Mesenchymal stem cell (in vitro differentiated cells and primary cell): Measurements from ENCODE around the gene GKAP1.
A peak's percentile ranks its signal among the peaks of the same experiment; 100 is the strongest.
"Not testable (repeated sequence)": the region's sequence is repeated elsewhere in the genome, so short reads cannot be mapped to it uniquely, and the experiment has no call there.

Source experiments
- DNase-seq: peaks from one replicate; pipeline ENCODE4 v3.0.0-alpha.2; 2013
- H2AFZ ChIP-seq: one replicate; pipeline ENCODE4 v1.6.1; 2013; ENCODE audit warnings: low read depth, mild to moderate bottlenecking, control low read depth, inconsistent platforms, low read length, moderate library complexity
- H2AK5ac ChIP-seq: 2 replicates; pipeline ENCODE4 v1.6.1; 2013; ENCODE audit warnings: low read length, moderate library complexity, mild to moderate bottlenecking, inconsistent platforms; ENCODE audit not compliant: severe bottlenecking
- H2BK120ac ChIP-seq: one replicate; pipeline ENCODE4 v1.6.1; 2013; ENCODE audit warnings: low read depth, mild to moderate bottlenecking, inconsistent platforms, low read length, moderate library complexity
- H2BK12ac ChIP-seq, 2 experiments: one replicate each; pipeline ENCODE4 v1.6.1; 2013; ENCODE audit warnings: inconsistent platforms in 2 of 2, low read length in 2 of 2, mild to moderate bottlenecking in 2 of 2, moderate library complexity in 2 of 2, control low read depth in 1 of 2
- H2BK15ac ChIP-seq: one replicate; pipeline ENCODE4 v1.6.1; 2013; ENCODE audit warnings: mild to moderate bottlenecking, low read depth, inconsistent platforms; ENCODE audit not compliant: poor library complexity, severe bottlenecking
- H2BK5ac ChIP-seq: 2 replicates; pipeline ENCODE4 v1.6.1; 2013; ENCODE audit warnings: low read depth, mild to moderate bottlenecking, low read length, control low read depth, inconsistent platforms; ENCODE audit not compliant: poor library complexity, severe bottlenecking
- H3K14ac ChIP-seq, 2 experiments: one replicate each; pipeline ENCODE4 v1.6.1; 2013; ENCODE audit warnings: inconsistent platforms in 2 of 2, low read length in 2 of 2, control low read depth in 1 of 2, mild to moderate bottlenecking in 1 of 2, moderate library complexity in 1 of 2
- H3K18ac ChIP-seq, 2 experiments: one replicate each; pipeline ENCODE4 v1.6.1; 2013; ENCODE audit warnings: inconsistent platforms in 2 of 2, low read length in 2 of 2, control low read depth in 1 of 2, low read depth in 1 of 2, mild to moderate bottlenecking in 1 of 2
- H3K23ac ChIP-seq, 2 experiments: one replicate each; pipeline ENCODE4 v1.6.1; 2013; ENCODE audit warnings: inconsistent platforms in 2 of 2, low read length in 2 of 2, mild to moderate bottlenecking in 2 of 2, moderate library complexity in 2 of 2, control low read depth in 1 of 2
- H3K27ac ChIP-seq: 2 replicates; pipeline ENCODE4 v1.5.1; 2013; ENCODE audit warnings: mild to moderate bottlenecking, moderate library complexity, low read length, control low read depth, inconsistent platforms; ENCODE audit not compliant: poor library complexity, severe bottlenecking
- H3K27me3 ChIP-seq, 2 experiments: 2 replicates each; pipeline versions ENCODE4 v1.6.1 to v1.7.0; 2013; ENCODE audit warnings: low read length in 2 of 2, mild to moderate bottlenecking in 2 of 2, moderate library complexity in 2 of 2, control low read depth in 1 of 2, inconsistent platforms in 1 of 2; ENCODE audit not compliant: control insufficient read depth in 1 of 2, insufficient read depth in 1 of 2
- H3K36me3 ChIP-seq, 2 experiments: 2 replicates each; pipeline versions ENCODE4 v1.6.1 to v1.7.0; 2013; ENCODE audit warnings: low read length in 2 of 2, control low read depth in 1 of 2, inconsistent platforms in 1 of 2, low read depth in 1 of 2, mild to moderate bottlenecking in 1 of 2; ENCODE audit not compliant: insufficient read depth in 2 of 2, control insufficient read depth in 1 of 2
- H3K4ac ChIP-seq, 2 experiments: one replicate each; pipeline ENCODE4 v1.6.1; 2013; ENCODE audit warnings: inconsistent platforms in 2 of 2, low read length in 2 of 2, mild to moderate bottlenecking in 2 of 2, moderate library complexity in 2 of 2, control low read depth in 1 of 2, low read depth in 1 of 2
- H3K4me1 ChIP-seq: 2 replicates; pipeline ENCODE4 v1.6.1; 2013; ENCODE audit warnings: low read depth, low read length, control low read depth; ENCODE audit not compliant: control insufficient read depth, insufficient read depth
- H3K4me2 ChIP-seq: 2 replicates; pipeline ENCODE4 v1.6.1; 2013; ENCODE audit warnings: low read length, mild to moderate bottlenecking, inconsistent platforms; ENCODE audit not compliant: poor library complexity, severe bottlenecking
- H3K4me3 ChIP-seq, 2 experiments: 2 replicates each; pipeline versions ENCODE4 v1.5.1 to v1.7.0; 2013; ENCODE audit warnings: low read length in 2 of 2, mild to moderate bottlenecking in 2 of 2, control low read depth in 1 of 2, low read depth in 1 of 2; ENCODE audit not compliant: insufficient read depth in 1 of 2
- H3K79me1 ChIP-seq: replicated peaks from 2 replicates; pipeline ENCODE4 v1.6.1; 2013; ENCODE audit warnings: mild to moderate bottlenecking, control low read depth, low read length, inconsistent platforms; ENCODE audit not compliant: poor library complexity, severe bottlenecking
- H3K9ac ChIP-seq: 2 replicates; pipeline ENCODE4 v1.7.0; 2013; ENCODE audit warnings: mild to moderate bottlenecking, low read length, moderate library complexity
- H3K9me3 ChIP-seq: 2 replicates; pipeline ENCODE4 v1.7.0; 2013; ENCODE audit warnings: mild to moderate bottlenecking, low read length; ENCODE audit not compliant: control insufficient read depth
- H4K8ac ChIP-seq: one replicate; pipeline ENCODE4 v1.6.1; 2013; ENCODE audit warnings: inconsistent platforms, mild to moderate bottlenecking, low read length, moderate library complexity
- H4K91ac ChIP-seq: one replicate; pipeline ENCODE4 v1.6.1; 2013; ENCODE audit warnings: mild to moderate bottlenecking, low read length, inconsistent platforms
- WGBS: methylation state at CpG from one replicate; pipeline ENCODE4 v1.1.7; 2013; ENCODE audit warnings: mixed read lengths; 5-methylcytosine and 5-hydroxymethylcytosine counted together

Gene GKAP1

GRCh38 chr9:83706676-83707517 lies 110.7 kb downstream of the GKAP1 start:
- Histone ChIP-seq H3K79me1 (peaks cover 8% of the 10 kb centered on the region), H3K14ac (peak overlapping the region; percentile 38 to 91), H3K4me3 (peak overlapping the region; percentile 90 to 92), H2BK12ac (no peak overlapping the region), H2AFZ (peak overlapping the region; percentile 83), H2BK120ac (peak overlapping the region; percentile 64), H3K23ac (peak overlapping the region in 1 of 2 experiments; percentile 96), H4K91ac (peak overlapping the region; percentile 98), H3K4me1 (peaks cover 2% of the 10 kb centered on the region), H3K18ac (peak overlapping the region; percentile 99), H4K8ac (peak overlapping the region; percentile 100), H3K36me3 (no peaks in the 10 kb centered on the region), H2AK5ac (no peak overlapping the region), H2BK5ac (peak overlapping the region; percentile 97), H3K9me3 (no peaks in the 10 kb centered on the region), H3K4ac (peak overlapping the region; percentile 90 to 99), H3K27ac (peak overlapping the region; percentile 79), H3K9ac (peak overlapping the region; percentile 98), H3K27me3 (no peaks in the 10 kb centered on the region), H2BK15ac (peak overlapping the region; percentile 12), H3K4me2 (peak overlapping the region; percentile 53)
- under 1% methylated on average over 37 of the region's 42 CpGs for WGBS
- DNase-seq, result peak; percentile 59

DNA sequence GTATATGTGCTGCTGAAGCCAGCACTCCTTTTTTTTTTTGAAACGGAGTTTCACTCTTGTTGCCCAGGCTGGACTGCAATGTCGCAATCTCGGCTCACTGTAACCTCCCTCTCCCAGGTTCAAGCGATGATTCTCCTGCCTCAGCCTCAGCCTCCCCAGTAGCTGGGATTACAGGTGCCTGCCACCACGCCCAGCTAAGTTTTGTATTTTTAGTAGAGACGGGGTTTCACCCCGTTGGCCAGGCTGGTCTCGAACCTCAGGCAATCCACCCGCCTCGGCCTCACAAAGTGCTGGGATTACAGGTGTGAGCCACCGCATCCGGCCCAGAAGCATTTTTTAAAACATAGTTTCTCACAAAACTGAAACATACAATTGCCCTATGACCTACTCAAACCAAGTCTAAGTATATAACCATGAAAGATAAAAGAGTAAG lies 112.3 kb downstream of the GKAP1 start:
- not testable (repeated sequence) for H2AK5ac ChIP-seq, H3K27me3 ChIP-seq, H3K9ac ChIP-seq, DNase-seq, H2BK5ac ChIP-seq, H3K4me1 ChIP-seq, H3K36me3 ChIP-seq, H3K4ac ChIP-seq, H3K18ac ChIP-seq, H2BK15ac ChIP-seq, H3K9me3 ChIP-seq, H3K23ac ChIP-seq, H3K4me2 ChIP-seq, H3K27ac ChIP-seq, H4K8ac ChIP-seq, H4K91ac ChIP-seq, H2AFZ ChIP-seq, H2BK12ac ChIP-seq, H2BK120ac ChIP-seq, H3K79me1 ChIP-seq, H3K14ac ChIP-seq
- H3K4me3 ChIP-seq, result peak overlapping the region in 1 of 2 experiments; percentile 90
- WGBS, result 99% methylated on average over 11 of the region's 12 CpGs

DNA sequence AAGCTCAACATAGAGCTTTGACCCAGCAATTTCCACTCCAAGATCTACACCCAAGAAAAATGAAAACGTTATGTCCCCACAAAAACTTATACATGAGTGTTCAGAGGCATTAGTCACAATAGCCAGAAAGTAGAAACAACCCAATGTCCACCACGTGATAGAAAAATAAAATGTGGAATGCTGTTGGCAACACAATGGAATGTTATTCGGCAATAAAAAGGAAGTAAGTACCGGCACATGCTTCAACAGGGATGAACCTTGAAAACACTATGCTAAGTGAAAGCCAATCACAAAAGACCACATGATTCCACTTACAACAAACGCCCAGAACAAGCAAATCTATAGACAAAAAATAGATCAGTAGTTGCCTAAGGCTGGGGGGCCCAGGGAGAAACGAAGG lies 115.8 kb downstream of the GKAP1 start:
- H2AK5ac ChIP-seq, result peak overlapping the region; percentile 75
- peaks cover 5% of the 10 kb centered on the region for H3K4me1 ChIP-seq
- H3K4ac ChIP-seq, result no peak overlapping the region
- peak overlapping the region; percentile 52 for H3K9ac ChIP-seq
- H4K91ac ChIP-seq, result no peak overlapping the region
- no peaks in the 10 kb centered on the region for H3K36me3 ChIP-seq
- no peak overlapping the region for H3K23ac ChIP-seq
- H4K8ac ChIP-seq, result no peak overlapping the region
- H2BK5ac ChIP-seq, result no peak overlapping the region
- peak overlapping the region; percentile 33 for H3K4me2 ChIP-seq
- no peaks in the 10 kb centered on the region for H3K79me1 ChIP-seq
- no peak overlapping the region for H3K14ac ChIP-seq
- no peak overlapping the region for H2BK120ac ChIP-seq
- no peak overlapping the region for H2BK12ac ChIP-seq
- H3K9me3 ChIP-seq, result no peaks in the 10 kb centered on the region
- peak overlapping the region; percentile 61 for H3K27ac ChIP-seq
- no peak overlapping the region for H2BK15ac ChIP-seq
- H3K27me3 ChIP-seq, result no peaks in the 10 kb centered on the region
- no peak overlapping the region for H3K18ac ChIP-seq
- no peak overlapping the region for H2AFZ ChIP-seq
- peak overlapping the region in 1 of 2 experiments; percentile 25 for H3K4me3 ChIP-seq
- DNase-seq, result peak; percentile 22
- 84% methylated on average over 4 of the region's 6 CpGs for WGBS

GRCh38 chr9:83701286-83701685 lies 116.3 kb downstream of the GKAP1 start:
- DNase-seq, result no peak
- Histone ChIP-seq H2BK15ac (no peak overlapping the region), H3K79me1 (no peaks in the 10 kb centered on the region), H3K4ac (no peak overlapping the region), H2AK5ac (no peak overlapping the region), H2BK5ac (no peak overlapping the region), H3K14ac (no peak overlapping the region), H3K27me3 (no peaks in the 10 kb centered on the region), H3K36me3 (no peaks in the 10 kb centered on the region), H4K8ac (no peak overlapping the region), H2BK120ac (no peak overlapping the region), H3K27ac (peak overlapping the region; percentile 51), H3K23ac (no peak overlapping the region), H3K4me2 (no peak overlapping the region), H3K9ac (peak overlapping the region; percentile 38), H3K4me3 (peak overlapping the region in 1 of 2 experiments; percentile 25), H2BK12ac (no peak overlapping the region), H3K9me3 (no peaks in the 10 kb centered on the region), H3K18ac (no peak overlapping the region), H2AFZ (no peak overlapping the region), H3K4me1 (peaks cover 5% of the 10 kb centered on the region), H4K91ac (no peak overlapping the region)
- WGBS, result 100% methylated on average over 1 of the region's 1 CpG
